SW480 (cell line): ENCODE measurements around the gene CSMD2.

ENCODE experiments used
- DNase-seq: peaks from one replicate; pipeline ENCODE4 v3.0.0-alpha.2; 2016; ENCODE audit warnings: low spot score

The CSMD2 gene

DNA sequence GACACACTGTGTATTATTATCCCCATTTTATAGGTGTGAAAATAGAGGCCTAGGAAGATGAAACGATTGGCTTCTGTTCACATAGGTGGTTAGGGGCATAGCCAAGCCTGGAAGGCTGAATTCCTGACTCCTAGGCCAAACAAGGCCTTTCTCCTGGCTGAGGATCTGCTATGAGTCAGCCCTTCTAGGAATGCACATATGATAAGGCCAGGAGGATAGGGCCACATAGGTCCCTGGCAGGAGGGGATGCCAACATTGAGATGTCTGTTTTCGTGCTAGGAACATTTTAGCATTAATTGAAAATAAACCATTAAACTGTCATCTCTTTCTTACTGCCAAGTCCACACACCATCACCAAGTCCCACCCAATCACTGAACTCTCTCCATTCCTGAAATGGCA is 9.2 kb downstream of the CSMD2 start:
- DNase-seq: no peak

DNA sequence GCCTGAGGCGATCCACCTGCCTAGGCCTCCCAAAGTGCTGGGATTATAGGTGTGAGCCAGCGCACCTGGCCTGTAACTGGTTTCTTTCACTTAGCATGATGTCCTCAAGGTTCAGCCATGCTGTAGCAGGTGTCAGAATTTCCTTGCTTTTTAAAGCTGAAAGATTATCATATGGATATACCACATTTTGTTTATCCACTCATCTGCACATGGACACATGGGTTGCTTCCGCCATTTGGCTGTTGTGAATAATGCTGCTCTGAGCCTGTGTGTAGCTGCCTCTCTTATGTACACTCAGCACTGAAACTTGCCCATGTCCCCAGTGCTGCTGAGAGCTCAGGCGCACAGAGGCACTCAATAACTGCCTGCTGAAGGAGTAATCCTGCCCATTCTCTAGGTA is 11.8 kb downstream of the CSMD2 start:
- DNase-seq: no peak

DNA sequence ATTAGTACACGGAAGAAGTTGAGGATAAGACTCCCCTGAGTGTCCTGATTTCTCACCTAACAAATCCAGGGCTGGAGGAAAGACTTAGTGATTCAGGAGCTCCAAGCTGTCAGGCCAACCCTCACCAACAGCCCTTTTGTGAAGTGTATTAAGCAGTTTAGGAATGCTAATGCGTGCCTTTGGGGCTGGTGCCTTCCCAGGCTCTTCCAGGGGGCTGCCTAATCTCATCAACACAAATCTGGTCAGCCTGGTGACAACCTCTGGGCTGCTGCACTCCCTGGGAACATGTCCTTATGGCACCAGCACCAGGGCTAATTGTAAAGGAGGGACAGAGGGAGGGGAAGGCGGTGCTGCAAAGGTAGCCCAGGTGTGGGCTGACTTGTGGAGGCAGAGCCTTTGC is 15.5 kb downstream of the CSMD2 start:
- DNase-seq: no peak

DNA sequence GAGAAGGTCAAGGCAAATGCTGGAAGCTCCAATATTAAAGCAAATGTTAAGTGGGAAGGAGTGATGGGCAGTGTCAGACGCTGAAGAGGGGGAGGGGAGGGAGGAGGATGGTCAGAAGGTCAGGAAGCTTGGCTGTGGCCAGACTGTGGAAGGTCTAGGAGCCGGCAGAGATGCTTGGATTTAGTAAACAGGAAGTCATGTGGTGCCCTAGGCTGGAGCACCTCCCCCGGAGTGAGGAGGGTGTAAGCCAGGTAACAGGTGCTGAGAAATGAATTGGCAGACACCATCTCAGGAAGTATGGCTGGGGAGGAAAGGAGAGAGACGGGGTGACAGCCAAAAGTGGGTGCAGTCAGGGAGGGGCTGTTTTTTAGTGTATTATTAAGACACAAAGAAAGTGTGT is 17.7 kb downstream of the CSMD2 start:
- no peak for DNase-seq

DNA sequence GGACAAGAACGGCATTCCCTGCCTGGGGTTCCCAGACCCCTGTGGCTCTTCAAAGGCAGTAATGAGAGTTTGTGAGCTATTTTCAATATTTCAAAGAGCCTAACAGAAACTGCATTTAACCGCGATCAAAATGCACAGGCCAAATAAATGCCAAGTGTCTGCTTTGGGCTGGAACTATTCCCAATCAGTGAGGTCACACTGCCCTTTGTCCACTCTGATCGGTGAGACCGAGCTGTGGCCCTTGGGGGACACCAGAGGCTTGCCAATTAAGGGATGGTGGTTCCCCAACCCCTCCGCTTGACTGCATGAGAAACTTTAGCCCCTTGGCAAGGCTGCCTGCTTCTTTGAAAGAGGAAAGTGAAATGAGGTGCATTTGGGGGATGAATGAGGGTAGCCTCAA is 20.3 kb downstream of the CSMD2 start:
- no peak for DNase-seq

DNA sequence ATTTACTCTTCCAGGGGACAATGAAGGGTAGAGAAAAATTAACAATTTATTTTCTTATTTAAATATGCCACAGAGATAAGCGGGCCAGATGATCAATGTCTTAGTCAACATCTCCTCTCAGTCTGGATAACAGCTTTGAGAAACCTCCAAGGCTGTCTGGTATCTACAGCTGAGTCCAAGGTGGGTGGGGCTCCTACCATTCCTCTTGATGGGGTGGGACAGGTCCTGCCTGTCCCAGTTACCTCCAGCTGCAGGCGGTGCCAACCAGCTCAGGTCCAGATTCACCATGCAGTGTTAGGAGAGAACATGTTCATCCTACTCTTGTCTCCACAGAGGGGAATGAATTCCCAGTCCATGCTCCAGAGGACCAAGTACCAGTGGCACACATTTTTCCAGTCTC is 21.1 kb downstream of the CSMD2 start:
- no peak for DNase-seq

DNA sequence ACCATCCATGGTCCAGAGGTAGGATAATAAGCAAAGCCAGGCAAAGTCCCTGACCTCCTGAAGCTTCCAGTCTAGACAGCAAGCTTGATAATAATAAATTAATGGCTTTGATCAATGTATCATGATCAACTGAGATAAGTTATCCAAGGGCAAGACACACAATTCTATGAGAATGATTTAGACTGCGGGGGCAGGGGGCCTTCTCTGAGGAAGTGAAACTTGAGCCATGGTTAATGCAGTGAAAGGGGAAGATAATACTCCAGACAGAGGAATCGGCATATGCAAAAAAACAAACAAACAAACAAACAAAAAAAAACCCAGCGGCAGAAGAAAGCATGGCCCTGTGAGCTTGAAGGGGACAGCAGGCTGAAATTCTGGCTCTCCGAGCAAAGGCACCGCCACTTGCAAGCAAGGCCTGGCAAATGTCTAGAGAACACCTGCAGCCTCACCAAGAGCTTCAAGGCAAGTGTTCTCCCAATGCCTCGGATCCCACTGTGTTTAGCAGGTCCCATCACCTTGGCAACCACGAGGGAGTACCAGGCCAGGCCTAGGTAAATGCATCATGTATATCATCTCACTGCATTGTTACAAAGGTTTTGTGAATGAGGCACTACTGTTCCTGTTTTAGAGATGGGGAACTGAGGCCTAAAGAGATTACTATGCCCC is 24.9 kb downstream of the CSMD2 start:
- DNase-seq: no peak

DNA sequence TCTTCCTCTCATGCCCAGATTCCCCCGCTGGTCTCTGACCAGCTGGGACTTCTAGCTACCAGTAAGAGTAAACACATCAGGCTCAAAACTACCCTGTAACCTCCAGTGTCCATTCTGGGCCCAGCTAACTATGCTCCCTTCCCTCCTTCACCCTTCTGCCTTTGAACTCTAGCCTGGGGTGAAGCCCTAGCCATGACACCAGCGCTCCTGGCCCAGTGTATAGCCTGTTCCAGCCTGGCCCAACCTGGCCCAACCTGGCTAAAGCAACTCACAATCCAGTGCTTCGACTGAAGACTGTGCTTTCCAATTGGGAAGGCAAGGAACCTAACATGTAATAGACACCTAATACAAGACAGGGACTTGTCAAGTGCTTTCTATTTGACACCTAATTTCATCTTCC is 27.6 kb downstream of the CSMD2 start:
- no peak for DNase-seq

DNA sequence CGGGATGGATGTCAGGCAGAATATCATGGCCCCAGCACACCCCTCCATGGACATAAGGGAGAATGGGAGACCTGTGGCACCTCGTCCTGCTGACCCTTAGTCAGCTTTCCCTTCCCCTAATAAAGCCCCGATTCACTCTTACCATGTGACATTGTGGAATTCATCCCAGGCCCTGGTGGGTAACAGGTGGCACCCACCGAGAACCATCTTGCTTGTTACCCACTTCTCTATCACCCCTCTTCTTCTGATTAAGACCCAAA is 32.9 kb downstream of the CSMD2 start:
- DNase-seq: no peak

DNA sequence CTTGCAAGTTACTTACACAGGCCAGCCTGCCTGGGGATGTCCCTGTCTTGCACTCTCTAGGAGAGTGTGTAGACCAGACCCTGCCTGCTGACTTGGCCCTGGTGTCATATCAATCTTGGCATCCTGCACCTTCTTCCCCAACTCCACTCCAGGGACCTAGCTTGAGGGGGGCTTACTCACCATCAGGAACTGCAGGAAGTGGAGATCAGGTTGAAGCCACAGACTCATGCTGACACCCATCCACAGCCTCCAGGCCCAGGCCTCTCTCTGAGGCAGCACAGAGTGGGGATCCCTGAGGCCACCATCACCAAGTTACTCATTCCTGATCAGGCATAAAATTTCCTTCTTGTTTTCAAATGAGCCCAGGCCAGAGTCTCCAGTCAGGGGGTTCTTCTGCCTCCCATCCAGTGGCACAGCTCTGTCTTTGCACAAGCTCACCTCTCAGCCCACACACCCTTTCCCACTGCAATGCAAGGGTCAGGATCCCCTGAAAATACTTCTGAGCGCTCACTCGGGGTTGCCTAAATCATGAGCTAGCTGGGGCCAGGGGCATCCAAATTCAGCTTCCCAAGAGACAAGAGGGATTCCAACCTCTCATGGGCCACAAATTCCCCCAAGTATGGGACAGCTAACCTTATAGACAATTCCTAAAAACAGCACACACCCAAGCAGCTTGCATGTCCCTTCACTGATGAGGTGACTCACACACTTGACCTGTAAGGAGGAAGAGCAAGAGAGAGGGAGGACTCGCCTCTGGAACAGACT is 33.5 kb downstream of the CSMD2 start:
- no peak for DNase-seq

DNA sequence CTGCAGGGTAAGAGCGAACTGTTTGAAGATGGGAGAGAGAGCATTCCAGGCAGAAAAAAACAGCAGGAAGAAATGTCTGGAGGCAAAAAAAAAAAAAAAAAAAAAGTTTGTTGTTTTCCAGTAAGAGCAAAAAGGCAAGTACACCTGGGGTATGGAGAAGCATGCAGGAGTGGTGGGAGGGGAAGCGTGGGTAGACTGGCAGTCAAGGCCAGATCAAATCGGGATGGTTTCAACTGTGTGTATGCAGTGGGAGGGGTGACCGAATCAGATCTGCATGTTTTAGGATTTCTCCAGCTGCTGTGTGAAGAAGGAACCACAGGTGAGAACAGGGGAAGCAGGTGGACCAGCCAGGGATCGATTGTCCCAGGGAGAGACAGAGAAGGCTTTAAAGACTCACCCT is 34.7 kb downstream of the CSMD2 start:
- no peak for DNase-seq

DNA sequence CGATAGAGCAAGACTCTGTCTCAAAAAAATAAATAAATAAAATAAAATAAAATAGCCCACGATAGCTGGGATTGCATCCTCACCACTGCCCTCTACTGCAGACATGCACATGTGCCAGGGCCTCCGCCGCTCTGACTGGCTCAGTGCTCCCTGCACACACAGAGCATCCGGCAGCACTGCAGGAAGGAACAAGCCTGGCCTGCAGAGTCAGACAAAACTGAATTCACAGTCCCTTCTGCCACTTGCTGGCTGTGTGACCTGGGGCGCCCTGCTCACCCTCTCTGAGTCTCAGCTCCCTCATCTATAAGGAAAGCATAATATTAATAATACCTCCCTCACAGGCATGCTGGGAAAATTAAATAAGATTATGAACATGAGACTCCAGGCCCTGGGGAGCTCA is 35.4 kb downstream of the CSMD2 start:
- DNase-seq: no peak

DNA sequence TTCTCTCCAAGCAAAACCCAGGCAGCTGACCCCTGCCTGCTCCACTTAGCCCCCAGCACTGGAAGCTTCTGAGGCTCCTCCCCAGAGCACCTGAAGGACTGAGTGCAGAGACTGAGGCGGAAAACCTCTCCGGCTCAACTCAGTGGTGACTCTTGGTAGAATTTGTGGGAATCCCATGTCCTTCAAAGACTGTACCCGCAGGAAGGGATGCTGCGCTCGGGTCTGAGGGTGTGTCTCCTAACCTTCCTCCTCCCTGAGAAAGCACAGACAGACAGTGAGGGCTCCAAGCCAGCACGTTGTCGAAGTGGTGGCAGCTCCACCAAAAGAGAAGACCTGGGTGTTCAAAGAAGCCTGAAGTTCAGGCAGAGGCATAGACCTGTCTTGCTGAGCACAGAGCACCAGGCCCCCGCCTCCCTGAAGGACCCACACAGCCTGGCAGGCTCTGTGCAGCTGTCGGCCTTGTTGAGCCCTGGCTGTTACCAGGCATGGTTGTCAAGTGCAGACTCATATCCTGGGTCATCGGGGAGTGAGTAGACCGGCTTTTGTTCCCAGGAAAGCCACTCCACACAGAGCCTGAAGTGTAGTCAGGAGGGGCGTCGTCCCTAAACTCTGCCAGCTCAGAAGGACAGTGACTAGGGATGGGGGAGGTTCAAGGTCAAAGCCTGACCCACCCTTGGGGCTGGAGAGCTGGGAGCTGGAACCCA is 36.7 kb downstream of the CSMD2 start:
- no peak for DNase-seq

DNA sequence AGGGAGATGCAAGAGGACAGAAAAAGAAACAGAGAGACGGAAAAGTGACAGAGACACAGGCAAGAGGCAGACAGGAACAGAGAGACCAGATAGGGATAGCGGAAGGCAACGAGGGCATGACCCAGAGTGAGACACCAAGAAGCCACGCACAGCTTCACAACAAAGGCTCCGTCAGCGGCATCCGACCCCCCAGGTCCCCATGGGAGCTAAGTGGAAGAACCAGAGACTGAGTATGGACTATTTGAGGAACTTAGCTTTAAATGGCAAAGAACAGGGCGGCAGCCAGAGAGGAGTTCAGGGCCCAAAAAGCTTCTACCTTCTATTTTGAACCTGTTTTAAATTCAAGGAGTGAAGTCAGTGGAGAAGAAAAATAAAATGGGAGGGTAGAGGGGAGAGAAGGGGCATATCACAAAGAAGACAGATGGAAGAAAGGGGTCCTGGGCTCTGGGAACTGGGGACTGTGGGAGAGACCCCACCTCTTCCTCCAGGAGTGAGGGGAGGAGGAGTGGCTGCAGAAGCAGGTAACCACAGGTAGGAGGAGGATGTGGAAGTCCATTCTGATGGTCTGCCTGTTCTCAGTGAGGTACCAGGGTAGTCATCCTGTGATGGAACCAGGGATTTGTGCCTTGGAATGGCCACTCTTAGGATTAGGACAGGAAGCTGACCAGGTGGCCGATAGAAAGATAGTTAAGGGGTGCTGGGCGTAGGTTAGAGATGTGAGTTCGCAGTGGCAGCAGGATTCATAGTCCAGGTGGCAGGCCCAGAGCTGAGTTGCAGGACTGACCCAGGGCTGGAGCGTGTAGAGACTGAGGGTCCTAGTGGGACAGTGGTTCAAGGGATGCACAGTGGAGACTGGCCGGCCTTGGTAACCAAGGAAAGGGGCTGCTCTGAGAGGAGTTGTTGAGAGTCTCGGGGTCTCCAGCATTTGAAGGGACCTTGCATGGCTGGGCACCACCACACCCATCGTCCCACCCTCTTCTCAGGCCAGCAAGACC is 37.7 kb downstream of the CSMD2 start:
- DNase-seq: no peak

DNA sequence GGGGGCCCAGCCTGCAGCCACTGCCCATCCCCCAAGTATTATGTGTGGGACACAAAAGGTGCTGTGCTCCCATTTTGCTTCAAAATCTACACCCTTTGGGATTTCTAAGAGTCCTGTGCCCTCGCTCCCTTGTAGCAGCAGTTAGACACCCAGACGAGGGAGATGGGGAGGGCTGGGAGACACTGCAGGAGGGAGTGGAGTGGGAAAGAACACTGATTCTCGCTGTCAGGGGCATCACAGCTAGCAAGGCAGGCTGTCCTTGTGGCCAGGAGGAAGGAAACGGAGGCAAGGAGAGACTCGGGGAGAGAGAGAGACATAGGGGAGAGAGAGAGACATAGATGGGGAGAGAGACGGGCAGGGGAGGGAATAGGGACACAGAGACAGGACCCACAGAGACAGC is 38.5 kb downstream of the CSMD2 start:
- no peak for DNase-seq

DNA sequence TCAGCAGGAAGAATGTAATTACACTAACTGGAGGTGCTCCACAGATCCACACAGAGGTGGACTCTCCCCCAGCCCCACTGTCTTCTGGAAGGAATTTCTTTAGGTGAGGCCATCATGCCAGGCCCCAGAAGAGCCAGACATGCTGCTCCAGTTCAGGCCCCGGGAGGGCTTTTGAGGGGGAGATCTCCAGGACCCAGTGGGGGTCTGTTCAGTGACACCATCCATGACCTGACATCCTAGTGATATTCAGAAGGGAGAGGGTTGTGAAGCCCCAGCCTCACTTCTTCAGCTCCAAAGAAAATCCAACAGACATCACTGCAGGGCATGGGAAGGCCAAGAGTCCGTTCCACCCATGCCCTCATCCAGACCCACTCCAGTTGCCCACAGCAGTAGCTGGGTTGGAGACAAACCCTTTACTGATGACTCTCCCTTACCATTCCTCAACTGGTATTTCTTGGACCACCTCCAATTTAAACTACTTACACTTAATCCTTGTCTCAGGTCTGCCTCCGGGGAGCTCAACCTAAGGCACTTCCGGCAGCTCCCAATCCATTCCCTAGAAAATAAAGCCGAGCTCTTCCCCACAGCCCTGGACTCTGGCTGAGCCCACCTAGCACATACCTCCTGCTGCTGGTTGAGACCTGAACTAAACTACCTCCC is 39.2 kb downstream of the CSMD2 start:
- no peak for DNase-seq

DNA sequence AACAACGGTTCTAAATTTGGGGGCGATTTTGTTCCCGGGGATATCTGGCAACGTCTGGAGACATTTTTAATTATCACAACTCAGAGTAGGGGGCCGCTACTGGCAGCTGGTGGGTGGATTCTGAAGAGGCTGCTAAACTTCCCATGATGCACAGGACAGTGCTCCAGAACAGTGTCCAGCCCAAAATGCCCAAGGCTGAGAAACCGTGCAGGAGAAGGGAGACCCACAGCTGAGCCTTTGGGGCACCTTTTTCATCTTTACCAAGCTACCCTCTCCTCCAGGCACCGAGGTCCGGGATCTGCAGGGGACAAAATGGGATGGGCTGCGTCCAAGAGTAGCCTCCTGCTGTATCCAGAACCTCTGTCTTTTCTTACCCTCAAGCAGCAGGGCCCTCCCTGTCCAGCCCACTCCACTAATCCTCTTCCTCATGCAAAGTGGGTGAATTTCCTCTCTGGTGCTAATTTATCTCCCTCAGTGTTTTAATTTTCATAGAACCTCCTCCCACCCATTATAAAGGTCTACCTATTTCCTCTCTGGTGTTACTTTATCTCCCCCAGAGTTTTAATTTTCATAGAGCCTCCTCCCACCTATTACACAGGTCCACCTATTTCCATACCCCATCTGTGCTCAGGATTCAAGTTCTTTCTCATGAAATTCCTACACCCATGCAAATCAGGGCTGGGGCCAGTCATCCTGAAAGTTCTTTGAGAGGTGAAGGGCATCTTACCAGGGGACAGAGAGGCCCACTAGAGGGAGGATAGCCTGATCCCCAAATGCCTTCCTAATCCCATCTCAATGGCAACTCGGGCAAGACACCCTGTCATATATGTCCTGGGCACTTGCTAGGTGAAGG is 42.7 kb downstream of the CSMD2 start:
- no peak for DNase-seq

DNA sequence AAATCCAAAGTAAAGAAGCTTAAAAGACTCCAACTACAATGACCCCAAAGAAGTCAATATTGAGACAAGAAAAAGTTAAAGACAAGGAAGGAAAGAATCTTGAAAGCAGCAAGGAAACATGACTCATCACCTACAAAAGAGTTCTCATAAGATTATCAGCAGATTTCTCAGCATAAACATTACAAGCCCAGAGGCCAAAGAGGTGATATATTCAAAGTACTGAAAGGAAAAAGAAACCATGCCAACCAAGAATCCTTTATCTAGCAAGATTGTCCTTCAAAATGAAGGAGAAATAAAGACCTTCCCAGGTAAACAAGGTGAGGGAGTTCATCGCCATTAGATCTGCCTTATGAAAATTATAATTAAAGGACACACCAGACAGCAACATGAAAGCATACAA is 49.8 kb downstream of the CSMD2 start:
- DNase-seq: no peak

DNA sequence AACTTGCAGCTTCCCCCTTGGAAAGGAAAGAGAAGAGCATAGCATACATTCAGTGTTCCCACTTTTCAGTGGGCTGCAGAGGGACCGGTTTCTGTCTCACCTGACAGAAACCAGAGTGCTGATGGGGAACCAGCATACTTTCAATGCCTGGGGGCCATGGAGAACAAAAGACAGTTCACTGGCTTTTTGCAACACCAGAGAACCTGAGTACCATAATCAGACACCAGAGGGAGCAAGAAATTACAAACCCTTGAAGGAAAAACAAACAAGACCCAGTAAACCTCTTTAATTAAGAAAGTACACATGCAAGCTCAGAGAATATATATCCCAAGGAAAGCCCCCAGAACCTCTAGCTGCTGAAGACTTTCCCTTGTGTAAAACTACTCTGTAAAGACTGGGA is 51.1 kb downstream of the CSMD2 start:
- DNase-seq: peak; percentile 33

DNA sequence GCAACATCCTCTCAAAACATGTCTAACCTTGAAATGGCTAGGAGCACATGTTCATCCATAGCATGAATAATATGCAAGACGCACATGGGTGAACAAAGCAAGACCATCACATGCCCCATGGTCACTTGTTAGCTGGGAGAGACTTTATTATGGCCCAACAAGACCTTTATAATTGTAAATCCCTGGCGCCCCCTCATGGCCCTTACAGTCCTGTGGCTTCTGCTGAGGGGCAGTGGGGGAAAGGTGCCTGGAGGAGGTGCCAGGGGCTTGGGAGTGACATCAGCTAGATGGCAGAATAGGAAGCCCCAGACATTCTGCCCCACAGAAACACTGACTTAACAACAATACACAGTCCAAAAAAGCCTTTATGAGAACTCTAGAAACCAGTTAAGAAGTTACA is 51.7 kb downstream of the CSMD2 start:
- no peak for DNase-seq

DNA sequence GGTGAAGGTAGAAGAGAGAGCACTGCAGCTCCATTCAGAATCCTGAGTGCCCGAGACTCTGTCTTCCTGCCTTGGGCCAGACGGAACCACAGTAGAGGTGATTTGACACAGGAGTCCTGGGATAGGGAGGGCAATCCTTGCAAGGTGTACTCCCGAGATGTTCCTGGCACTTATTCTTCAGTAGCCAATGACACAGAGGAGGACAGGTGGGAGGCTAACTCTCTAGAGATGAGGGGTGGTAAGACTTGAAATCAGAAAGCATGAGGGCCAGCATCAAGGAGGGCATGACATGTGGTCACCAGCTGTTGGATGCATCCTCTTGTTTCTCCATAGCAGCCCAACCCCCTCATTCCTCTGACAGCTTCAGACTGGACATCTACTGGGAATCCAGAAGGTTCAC is 56.3 kb downstream of the CSMD2 start:
- no peak for DNase-seq
